Measurements from ENCODE around the gene CLEC1B.
"Not testable (repeated sequence)": the region's sequence is repeated elsewhere in the genome, so short reads cannot be mapped to it uniquely, and the experiment has no call there.

The CLEC1B gene

GRCh38 chr12:9975614-9976013 lies 23.3 kb downstream of the CLEC1B start:
- in situ Hi-C loops (cut with MboI; ENCODE audit: low sequenced_read_pairs), result no loop called here

GRCh38 chr12:9974731-9975130 lies 24.2 kb downstream of the CLEC1B start:
- in situ Hi-C loops (cut with MboI; ENCODE audit: low sequenced_read_pairs), result not testable (repeated sequence)

GRCh38 chr12:9973949-9974348 lies 25.0 kb downstream of the CLEC1B start:
- in situ Hi-C loops (cut with MboI; ENCODE audit: low sequenced_read_pairs), result no loop called here

DNA sequence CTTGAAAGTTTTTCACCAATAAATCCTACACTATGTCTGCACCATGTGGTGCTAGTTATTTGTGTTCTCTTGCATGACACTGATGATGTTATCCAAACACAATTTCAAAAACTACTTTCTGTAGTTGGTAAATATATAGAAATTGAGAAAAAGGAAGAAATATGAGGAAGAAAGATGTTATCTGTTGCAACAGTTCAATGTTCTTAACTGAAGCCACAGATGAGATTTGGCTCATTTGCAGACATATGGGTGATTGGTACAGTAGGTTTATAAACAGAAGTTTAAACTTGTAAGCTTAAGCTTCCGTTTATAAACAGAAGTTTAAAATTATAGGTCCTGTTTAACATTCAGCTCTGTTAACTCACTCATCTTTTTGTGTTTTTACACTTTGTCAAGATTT lies 27.7 kb downstream of the CLEC1B start, which contains the start of gene CLEC12A:
CLEC12A (plus strand) TSS at position 229 of the 400 bp plus-strand sequence. CDS start 188 bp downstream, outside the sequence.
- in situ Hi-C loops (cut with MboI; ENCODE audit: low sequenced_read_pairs), result no loop called here

DNA sequence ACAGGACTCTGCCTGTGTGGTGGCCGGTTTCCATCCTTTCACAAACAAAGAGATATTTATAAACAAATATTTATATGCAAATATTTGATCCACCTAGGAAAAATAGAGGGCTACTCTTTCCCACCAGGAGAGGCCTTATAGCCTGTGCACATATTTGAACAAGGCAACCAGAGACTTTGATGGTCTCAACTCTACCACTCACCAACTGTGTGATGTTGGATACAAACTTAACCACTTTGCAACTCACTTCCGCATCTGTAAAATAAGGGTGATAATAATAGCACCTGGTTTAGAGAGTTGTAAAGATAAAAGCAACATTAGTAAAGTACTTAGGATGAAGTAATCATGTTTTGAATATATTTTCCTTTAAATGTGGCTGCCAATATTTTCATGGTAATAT lies 29.2 kb downstream of the CLEC1B start:
- in situ Hi-C loops (cut with MboI; ENCODE audit: low sequenced_read_pairs), result no loop called here

DNA sequence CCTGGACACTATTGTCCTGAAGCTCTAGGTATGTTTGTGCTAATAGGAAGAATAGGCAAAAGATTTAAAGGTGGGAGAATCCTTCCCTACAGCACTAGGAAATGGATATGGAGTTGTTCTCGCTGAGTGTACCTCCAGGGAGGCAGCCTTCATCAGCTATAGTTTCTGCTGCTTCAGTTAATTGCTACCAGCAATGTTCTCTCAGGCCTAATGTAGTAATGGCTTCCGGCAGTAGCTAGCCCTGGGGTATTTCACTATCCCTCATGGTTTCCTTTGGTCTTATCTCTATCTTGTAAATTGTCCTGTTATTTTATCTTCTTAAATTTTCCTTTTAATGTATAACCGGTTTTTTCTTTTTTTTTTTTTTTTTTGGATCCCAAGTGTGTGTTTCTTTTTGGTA lies 37.0 kb downstream of the CLEC1B start:
- in situ Hi-C loops (cut with MboI; ENCODE audit: low sequenced_read_pairs), result no loop called here

DNA sequence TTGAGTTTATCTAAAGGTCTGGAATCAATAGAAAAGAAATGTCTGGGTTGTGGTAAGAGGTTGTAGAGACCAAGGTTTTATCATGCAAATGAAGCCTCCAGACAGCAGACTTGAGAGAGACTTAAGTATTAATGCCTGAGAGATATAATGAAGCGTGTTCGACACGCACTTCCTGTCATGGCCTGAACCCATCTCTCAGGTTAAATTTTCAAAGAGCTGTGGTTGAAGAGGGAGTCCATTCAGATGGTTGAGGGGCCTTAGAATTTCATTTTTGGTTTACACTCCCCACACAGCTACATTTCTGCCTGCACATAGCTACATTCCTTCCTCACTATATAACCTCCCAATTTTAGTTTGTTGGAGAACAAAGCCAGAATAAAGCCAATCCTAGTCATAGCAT lies 37.8 kb downstream of the CLEC1B start:
- in situ Hi-C loops (cut with MboI; ENCODE audit: low sequenced_read_pairs), result no loop called here

- in situ Hi-C loops (cut with MboI; ENCODE audit: low sequenced_read_pairs), result no loop called here
These were observed 38.3 kb downstream of the CLEC1B start for GRCh38 chr12:9960590-9960989.

DNA sequence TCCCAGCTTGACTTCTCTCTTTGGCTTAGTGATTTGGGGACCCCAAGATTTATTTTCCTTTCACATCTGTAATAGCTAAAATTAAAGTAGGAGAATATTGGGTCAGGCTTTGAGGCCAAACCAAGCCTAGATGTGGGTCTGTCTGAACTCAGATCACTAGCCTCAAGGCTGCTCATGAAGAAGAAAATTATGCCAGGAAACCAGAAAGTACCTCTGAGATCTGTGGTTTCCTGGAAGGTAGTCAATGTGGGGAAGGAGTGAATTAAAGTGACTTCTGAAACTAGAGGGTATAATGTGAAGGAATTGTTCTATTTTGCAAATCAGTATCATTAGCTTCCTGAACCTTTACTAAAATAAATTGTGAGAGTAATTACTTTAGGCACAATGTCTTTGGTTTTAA lies 41.1 kb downstream of the CLEC1B start:
- in situ Hi-C loops (cut with MboI; ENCODE audit: low sequenced_read_pairs), result no loop called here

- in situ Hi-C loops (cut with MboI; ENCODE audit: low sequenced_read_pairs), result not testable (repeated sequence)
These were observed 45.8 kb downstream of the CLEC1B start for GRCh38 chr12:9952954-9953729.

DNA sequence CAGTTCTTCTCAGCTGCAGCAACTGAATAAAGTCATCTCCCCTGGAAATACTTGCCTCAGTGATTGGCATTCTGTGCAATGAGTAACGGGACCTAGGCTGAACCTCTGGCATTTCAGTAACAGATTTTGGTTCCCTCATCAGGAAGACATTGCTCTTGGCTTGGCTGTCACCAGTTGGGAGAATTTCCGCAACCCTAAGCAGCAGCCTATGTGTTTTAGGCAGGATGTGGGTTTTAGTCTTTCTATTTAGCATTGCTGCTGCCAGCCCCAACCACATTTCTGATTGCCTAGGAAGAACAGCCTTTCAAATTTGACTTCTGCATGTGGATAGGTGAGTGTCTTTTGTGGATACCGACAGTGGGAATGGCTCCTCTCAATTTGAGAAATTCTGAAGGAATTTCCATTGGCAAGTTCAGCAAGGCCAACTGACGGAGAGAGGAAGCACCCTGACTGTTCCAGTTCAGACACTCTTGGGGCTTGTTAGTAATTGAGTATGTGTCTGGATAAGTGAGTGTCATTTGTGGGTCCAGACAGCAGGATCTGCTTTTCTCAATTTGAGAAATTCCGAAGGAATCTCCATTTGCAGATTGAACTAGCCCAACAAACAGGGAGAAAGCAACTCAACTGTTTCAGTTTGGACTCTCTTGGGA lies 47.8 kb downstream of the CLEC1B start:
- in situ Hi-C loops (cut with MboI; ENCODE audit: low sequenced_read_pairs), result no loop called here

DNA sequence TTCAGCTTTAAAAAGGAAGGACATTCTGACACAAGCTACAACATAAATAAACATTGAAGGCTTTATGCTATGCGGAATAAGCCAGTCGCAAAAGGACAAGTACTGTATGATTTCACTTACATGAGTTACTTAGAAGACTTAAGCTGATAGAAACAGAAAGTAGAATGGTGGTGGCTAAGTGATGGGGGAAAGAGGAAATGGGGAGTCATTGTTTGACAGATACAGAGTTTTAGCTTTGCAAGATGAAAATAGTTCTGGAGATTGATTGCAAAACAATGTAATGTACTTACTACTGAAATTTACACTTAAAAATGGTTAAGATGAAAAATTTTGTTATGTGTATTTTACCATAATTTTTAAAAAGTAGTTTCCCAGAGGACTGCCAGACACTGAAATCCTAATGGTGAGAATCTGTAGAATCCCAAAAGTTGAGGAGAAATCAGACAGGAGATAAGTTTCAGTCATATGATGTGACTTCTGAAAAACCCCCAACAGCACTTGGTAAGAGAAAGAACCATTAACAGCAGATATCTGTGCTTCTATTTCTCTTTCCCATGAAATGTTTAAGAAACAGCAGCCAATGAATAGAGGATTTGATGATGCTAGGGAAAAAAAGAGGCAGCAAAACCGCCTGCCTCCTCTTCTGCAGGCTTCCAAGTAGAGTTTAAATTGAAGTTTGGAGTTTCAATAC lies 50.2 kb downstream of the CLEC1B start:
- in situ Hi-C loops (cut with MboI; ENCODE audit: low sequenced_read_pairs), result no loop called here

- in situ Hi-C loops (cut with MboI; ENCODE audit: low sequenced_read_pairs), result no loop called here
These were observed 51.2 kb downstream of the CLEC1B start for GRCh38 chr12:9947674-9948073.

DNA sequence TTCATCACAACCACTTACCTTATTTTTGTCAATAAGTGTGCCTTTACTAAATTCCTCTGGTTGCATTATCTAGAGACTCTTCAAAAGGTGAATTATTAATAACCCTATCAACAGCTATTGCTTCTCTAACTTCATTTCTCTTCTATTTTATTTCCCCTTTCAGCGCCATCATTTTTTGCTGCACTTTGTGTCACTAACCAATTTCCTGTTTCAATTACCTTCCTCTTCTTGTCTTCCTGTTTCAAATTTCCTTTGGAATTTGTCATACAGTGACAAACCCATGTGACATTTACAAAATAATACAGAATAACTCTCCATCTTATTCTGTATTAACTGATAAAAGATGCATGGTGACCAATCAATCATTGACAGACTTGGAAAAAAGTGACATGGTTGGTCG lies 54.5 kb downstream of the CLEC1B start:
- in situ Hi-C loops (cut with MboI; ENCODE audit: low sequenced_read_pairs), result no loop called here

- in situ Hi-C loops (cut with MboI; ENCODE audit: low sequenced_read_pairs), result no loop called here
These were observed 55.7 kb downstream of the CLEC1B start for GRCh38 chr12:9943240-9943639.
